CMK (cell line): ENCODE data around the gene GNB1L.

Experiments used
- DNase-seq: peaks from one replicate; pipeline ENCODE4 v3.0.0-alpha.2; 2010; ENCODE audit warnings: low read depth

GNB1L gene

DNA sequence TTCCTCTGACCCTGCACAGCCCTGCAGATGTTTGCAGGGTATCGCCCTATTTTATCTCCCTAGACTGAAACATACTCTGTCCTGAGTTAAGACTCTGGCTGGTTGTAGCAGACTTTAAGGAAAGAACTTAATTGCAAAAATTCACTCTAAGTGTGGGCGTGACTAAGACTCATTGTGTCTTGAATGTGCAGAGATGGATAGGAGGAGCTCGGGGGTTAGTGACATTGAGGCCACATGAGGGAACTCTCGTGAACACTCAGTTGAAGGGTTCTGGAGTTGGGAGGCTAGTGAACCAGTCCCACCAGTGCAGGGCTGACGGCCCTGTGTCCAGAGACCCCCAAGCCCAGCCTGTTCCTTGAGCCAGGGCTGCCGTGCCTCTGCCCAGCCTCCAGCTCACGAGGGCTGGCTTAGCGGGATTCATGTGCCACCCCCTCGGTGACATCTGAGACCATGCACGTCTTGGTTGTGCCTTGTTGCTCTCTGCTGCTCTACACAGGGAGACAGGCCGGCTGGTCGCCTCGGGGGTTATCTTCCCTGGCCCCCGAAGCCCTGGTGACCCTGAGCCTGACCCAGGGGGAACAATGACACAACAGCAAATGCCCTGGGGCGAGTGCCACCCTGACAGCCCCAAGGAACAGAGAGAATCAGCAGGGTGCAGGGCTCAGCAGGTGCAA, 105.5 kb downstream of the GNB1L start:
- no peak for DNase-seq

DNA sequence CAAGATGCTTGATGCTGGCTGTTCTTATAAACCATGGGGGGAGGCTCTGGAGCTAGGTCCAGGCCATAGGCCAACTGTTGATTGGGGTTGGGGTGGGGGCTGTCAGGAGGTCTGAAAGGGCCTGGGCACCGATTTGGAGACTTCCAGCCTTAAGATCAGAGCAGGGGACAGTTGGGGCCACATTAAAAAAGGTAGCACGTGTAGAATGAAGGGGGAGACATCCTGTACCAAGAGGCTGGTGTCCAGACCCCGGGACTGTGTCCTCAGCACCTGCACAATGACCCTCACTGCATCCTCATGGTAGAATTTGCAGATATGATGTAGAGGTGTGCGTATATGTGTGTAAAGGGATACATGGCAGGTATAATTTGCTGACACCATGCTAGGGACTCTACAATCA, 106.5 kb downstream of the GNB1L start:
- DNase-seq: no peak

DNA sequence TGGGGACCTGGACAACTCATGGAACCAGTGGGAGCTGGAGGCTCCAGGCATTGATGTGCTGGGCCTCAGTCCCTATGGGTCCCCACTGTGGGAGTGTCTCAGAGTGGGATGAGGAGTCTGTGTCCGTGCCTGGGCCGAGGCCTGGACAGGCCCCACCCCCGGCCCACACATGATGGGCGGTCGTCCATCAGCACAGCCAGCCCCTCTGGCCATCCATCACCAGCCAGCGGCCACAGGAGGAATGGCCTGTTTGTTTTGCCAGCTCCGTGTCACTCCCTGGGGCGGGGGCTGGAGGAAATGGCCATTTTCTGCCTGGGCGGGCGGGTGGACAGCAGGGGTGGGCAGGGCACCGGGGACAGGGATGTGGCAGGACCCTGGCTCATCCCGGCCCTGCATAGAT, 107.1 kb downstream of the GNB1L start:
- DNase-seq: no peak

DNA sequence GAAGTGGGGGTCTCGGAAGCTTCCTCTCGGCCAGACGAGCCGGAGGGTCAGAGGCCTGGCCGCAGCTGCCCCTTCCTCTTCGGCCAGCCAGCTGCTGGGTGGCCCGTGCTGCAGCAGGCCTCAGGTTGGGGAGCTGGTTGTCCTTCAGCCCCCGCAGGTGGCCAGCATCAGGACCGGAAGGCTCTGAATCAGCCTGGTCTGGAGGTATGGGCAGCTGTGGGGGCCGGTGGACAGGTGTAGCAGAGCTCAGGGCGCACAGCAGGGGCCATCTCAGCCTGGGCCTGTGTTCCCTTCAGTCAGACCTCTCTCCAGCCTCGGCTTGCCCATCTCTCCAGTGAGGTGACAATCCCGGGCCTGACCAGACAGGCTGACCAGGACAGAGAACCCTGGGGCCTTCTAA, 107.9 kb downstream of the GNB1L start:
- no peak for DNase-seq

DNA sequence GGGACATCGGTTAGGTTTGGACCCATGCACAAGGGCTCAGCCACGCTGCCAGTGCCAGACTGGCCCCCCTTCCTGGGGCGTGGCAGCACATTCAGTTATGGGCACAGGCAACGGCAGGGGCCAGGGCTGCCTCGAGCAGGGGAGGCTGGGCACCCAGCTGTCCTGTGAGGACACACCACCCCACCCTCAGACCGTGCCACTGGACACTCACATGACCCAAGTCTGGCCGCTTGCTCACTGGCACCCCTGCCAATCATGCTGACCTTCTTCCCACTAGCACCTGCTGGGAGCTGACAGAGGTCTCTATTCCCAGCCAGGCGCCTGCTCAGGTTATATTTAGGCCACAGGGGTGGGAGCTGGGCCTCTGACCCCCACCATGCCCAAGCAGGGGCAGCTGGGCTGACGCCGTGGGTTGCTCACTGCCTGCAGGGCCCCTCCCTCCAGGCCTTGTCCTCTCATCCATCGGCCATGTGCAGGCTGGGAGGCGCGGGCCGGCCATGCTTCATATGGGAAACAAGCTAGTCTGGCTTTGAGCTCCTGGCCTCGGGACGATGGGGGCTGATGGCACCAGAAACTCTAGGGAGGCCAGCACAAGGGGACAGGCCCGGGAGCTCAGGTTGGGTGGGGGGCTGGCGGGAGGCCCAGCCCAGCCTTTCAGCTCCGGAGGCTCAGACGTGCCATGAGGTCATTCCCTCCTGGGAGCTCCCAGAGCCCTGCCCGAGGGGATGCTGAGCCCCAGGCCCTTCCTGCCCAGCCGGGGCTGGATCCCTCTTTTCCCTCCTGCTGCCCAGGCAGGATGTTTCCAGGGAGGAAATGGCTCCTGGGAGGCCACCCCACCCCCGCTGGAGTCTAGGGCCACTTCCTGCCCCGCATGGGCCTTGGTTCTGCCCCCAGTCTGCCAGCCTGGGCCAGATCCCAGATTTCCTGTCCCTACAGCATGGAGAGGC, 109.2 kb downstream of the GNB1L start:
- no peak for DNase-seq

DNA sequence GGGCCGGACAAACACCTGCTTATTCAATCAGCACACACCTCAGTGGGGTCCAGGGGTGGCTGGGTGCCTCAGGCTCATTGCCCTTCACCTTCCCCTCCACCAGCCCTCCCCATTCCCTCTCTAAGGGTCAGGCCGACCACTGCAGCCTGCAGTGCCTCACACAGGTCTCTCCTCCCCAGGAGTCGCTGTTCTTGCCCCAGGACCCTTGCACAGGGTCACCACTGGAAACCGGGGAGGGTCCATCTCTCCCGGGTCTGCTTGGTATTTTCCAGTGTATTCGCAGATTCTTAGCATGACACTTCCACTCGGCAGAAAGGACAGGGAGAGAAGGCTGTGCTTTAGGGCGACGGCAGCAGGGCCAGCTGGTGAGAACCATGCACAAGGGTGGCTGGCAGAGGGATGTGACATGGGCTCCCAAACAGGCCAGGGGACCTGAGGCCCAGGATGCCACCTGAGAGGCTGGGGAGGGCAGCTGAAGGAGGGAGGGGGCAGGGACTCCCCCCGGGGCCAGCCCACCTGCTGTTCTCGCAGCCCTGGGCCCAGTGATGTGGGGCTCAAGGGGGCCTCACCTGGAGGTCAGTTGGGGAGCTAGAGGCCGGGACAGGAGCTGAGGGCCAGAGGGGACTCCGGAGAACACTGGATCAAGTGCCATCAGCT, 110.2 kb downstream of the GNB1L start:
- DNase-seq: no peak

DNA sequence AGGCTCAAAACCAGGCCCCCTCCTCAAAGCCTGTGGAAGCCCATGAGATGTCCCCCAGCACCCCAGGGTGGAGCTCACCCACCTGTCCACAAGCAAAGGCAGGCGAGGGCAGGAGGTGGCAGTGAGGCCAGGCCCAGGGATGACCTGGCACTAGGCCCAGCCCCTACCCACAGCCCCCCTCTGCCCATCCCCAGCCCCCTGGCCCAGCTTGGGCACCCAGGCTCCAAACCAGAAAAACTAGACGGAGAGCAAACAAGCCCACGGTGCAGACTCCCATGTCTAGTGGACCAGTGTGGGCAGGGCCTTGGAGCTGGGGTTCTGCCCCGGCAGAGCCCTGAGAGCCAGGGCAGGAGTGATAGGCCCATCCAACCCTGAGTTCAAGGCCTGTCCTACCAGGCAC, 111.0 kb downstream of the GNB1L start:
- DNase-seq: no peak

DNA sequence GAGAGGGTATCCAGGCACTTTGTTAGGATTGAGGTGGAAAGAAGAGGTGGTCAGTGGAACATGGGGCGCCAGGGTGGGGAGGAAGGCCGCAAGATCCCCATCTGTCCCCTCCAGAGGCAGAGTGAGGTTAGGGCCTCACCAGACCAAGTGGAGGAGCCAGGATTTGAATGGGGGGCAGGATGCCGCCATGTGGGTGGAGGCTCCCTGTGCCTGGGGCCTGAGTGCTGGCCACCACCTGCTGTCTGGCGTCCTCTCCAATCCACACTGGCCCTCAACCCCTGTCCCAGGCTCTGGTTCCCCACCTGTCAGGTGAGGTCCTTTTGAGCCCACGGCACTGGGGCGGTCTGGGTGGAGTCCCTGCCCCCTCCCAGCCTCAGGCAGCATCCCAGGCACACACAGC, 111.6 kb downstream of the GNB1L start:
- no peak for DNase-seq

DNA sequence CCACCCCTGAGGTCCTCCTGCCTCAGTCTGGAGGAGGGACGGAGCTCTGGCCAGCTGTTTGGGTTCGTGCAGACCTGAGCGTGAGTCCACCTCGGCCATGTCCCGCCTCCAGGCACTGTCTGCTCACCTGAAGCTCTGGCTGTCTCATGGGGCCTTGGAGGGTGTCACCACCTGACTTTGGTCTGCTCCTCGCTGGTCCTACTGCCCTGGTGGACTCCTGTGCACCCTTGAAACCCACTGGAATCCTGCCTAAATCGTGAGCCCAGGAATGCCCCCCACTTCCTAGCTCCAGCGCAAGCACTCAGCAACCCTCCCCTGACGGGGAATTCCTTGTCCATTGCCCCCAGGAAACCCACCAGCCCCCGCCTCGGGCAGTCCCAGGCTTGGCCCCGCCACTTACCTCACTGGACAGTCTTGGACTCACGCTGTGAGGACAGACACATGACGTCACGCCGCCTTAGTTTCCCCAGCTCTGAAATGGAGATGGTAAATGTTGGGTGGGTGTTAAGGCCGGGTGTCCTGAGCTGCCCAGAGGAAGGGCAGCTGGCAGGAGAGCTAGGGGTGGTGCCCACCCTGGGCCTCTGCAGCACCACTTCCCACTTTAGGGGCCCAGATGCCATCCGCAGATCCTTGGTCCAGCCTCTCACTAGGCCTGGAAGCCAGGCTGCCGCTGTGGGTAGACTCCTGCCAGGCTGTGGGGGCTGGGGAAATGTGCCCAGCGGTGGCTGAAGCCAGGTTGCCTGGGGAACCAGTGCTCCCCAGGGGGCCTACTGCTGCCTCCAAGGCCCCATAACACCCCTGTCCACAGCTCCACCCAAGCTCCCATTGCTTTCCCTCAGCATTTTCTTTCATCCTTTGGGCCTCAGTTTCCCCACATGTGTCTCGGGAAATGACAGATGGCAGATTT, 112.3 kb downstream of the GNB1L start:
- DNase-seq: no peak

DNA sequence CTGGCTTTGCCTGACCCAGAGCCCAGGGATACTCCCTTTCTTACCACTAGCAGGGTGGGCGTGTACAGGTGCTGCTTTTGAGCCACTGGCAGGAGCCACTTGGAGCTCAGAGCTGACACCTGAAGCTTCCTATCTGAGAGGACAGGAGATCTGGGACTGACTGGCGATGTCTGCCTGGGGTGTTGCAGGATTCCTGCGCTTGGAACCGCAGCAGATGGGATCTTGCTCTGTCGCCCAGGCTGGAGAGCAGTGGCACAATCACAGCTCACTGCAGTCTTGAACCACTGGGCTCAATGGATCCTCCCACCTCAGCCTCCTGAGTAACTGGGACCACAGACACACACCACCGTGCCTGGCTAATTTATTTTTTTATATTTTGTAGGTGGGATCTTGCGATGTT, 113.6 kb downstream of the GNB1L start:
- no peak for DNase-seq

DNA sequence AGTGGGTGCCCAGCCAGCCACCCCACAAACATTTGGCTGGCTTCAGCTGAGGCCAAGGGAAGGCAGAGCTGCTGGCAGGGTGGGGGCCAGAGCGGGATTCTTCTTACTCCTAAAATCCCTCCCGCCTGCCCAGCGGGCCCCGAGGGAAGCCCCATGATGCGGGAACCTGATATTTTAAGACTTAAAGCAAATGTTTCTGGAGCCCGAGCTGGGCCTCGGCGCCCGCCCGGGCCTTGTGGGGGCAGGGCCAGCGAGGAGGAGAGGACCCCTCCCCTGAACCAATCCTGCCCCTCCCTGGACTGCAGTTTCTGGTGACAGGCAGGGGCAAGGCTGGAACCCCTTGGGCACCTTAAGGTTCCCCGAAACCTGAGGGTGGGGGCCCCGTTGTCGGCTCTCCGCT, 114.1 kb downstream of the GNB1L start:
- DNase-seq: no peak

DNA sequence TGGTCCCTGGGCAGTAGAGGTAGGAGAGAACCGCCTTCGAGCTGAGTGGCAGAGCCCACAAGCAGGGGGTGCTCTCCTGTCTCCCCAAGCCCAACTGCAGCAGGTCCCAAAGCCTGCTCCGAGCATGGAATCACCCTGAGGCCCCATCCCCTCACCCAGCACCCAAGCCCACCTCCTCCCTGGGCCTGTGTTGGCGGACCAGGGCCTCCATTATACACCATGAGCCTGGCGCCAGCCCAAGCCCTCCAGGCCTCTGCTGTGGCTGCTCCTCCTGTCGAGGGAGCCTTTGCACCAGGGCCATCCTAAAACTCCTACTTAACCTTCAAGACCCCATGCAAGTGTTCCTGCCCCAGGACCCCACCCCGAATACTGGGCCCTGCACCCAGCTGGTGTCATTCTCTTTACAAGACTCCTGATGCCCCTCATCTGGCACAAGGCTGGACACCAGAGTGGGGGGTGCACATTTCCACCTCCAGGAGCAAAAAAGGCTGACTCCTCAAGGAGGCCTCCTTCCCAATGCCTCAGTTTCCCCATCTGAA, 114.7 kb downstream of the GNB1L start:
- no peak for DNase-seq

DNA sequence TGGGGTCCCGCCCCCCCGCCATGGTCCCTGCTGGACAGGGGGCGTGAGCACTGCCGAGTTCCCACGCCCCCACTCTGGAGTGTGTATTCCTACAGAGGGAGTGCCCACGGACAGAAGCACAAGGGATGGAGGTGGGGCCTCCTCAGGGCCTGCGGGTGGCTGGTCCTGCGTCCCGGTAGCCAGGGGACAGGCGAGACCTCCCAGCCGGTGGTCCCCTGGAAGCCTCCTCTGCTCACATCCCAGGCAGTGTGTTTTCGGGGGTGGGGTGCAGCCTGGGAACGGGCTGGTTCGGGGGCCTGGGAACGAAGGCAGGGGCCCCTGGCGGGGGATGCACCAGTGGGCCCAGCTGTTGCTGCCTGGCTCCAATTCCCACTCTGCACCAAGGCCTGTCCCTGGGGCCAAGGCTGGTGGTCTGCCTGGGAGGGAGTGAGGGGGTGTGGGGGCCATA, 115.2 kb downstream of the GNB1L start:
- DNase-seq: no peak

DNA sequence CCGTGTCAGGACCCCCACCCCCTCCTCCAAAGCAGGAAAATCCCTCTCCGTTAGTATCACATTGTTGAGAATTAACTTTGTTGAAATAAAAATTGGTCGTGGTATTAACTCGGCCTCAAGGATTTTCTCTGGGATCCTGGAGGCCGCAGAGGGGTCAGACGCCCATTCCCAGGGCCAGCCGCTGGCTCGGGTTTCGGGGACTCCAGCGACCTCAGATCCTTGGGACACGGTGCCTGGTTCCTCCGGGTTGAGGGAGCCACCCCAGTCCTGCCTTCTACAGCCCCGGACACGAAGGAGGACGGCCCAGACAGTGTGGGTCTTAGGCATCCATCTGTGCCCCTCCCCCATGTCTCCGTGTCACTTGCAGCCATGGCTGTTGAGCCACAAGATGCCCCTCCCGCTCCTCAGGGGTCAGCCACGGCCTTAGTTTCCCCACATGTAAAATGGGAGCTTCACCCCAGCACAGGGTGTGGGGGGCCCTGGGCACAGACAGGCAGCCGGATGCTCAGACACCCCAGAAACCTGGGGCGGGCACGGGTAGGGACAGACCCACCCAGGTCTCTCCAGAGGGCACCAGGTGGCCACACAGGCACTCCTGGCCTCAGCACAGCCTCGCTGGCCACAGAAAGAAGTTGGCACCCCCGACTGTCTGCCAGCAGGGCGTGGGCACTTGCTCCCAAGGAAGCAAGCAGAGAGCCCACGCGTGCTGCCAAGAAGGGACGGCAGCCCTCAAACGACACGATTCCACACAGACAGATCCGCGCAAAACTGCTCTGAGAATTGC, 115.8 kb downstream of the GNB1L start:
- no peak for DNase-seq

DNA sequence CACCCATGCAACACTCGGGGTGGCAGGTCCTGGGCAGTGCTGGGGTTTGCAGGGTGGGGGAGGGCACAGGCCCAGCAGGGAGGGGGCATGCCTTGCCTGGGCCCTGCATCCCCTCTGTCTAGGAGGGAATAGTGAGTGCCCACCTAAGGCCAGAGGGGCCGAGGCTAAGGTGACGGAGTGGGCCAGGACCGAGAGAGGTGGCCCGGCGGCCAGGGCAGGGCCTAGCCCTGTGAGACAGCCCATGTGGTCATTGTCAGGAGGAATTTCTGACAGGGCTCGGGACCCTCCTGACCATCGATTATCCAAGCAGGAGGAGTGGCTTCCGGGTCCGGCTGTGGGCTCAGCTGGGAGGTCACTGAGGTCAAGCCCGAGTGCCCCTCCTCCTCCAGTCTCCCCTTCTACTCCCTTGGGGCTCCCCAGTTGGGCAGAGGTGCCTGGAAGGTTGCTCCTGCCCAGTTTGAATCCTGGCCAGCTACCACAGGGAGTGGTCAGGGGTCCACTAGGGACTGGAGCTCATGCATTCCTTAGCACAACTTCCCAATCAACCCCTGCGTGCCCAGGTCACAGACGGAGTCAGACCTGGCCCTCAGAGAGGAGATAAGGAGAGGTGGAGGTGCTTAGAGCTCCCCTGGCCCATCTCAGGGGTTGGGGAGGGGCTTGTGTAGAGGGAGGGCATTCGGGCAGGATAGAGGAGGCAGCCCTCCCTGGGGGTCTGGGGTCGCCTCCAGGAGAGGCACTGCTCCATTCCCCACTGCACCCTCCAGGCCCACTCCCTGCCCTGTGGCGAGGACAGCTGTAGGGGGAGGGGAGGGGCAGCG, 116.6 kb downstream of the GNB1L start:
- no peak for DNase-seq

DNA sequence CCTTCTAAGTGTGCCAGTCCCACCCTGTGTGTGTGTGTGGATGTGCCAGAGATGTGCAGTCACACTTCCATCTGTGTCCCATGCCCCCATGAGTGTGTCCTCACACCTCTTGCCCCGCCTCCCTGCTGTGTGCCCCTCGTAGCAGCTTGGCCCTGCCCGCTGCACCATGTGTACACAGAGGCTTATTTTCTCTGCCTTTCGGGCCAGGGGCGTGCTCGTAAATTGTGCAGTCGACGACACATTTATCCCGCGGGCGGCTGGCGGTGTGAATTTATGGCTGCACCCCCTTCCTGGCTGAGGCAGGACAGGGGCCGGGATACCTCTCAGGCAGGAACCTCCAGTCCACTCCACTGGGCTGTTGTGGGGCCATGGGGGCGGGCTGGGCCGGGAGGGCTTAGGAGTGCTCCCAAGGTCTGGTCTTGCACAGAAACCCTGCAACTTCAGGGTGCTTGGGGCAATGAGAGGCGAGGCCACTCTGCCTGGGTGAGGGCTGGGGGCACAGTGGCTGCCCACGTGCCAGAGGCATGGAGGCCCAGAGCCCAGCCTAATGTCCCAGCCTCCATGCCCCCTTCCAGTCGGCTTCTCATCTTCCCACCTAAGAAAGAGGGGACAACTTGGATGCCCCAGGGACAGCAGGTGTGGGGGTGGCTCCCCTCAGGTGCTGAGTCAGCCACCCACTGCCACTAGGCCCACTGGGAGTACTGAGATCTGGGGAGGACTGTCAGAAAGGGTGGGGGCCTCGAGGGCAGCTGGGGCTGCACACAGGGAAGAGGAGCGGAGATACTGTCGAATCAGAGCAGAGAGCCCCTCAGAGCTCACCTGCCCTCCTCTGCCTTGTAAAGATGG, 118.8 kb downstream of the GNB1L start:
- DNase-seq: no peak

DNA sequence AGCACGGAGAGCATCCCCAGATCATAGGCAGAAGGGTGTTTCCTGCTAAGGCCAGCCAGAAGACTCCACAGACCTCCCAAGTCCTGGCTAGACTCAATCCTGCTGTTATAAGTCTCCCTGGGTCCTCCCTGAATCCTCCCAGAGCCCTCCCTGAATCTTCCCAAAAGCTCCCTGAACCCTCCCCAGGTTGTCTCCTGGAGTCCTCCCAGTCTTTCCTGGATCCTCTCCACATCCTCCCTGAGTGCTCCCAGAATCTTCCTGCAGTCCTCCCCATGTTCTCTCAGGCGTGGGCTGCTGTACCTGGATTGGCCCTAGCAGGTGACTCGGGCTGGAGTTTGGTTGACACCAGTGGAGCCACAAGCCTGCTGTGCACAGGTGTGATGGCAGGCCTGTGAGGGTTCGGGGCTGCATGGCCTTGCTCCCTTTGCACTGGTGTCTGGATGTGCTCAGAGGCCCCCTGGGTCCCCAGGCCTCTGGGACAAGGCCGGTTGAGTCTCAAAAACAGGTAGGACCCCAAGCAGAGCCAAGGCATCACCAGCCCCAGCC, 119.8 kb downstream of the GNB1L start:
- no peak for DNase-seq

DNA sequence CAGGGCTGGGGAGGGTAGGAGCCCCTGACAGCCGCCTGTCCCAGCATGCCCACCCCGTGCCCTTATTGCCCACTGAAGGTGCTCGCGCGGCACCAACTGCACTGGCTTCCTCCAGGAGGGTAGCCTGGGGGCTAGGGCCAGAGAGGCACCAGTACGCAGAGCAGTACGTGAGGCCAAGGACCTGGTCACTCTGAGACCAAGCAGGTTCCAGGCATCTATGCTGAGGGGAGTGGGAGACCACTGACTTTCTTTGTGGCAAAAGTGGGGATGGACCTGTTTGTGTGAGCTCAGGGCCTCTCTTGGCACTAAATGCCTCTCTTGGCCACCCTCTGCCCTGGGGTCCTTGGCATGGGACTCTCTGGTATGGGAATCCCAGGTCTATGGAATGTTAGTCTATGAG, 120.5 kb downstream of the GNB1L start:
- no peak for DNase-seq

DNA sequence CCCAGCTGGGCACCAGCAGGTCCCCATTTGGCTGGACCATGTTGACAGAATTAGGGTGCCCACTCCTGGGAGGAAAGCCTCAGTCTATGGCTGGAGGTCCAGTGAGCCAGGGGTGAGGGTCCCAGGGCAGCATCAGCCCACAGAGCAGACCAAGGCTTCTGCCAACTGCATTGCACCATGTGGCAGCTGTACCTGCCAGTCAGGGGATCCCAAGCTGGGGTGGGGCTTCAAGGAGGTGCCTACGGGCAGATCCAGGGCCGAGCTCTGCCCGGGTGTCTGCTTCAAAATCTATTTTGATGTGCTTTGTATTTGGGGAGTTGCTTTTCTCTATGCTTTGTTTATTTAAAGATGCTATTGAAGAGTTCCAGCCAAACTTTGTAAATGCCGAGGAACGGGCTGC, 120.9 kb downstream of the GNB1L start:
- DNase-seq: no peak
